GM12878 (cell line): Measurements from ENCODE around the gene MS4A6E. TPM values are rescaled to one million over a fixed set of nuclear protein-coding genes. Genes with fewer than 3 reads are reported as not detected.
A peak's percentile ranks its signal among the peaks of the same experiment; 100 is the strongest.

ENCODE experiments used
- ASH2L ChIP-seq: fragments of 300-600, 200-600 bp; sonication (generic); IDR thresholded peaks from 2 replicates; pipeline ENCODE4 v1.6.1; 2017; ENCODE audit warnings: low read depth, mild to moderate bottlenecking, borderline replicate concordance
- CBX5 ChIP-seq: sonication (generic); IDR thresholded peaks from 2 replicates; pipeline ENCODE4 v1.6.1; 2016; ENCODE audit warnings: low read depth, moderate library complexity, mild to moderate bottlenecking, inconsistent platforms
- E2F8 ChIP-seq: fragments of 450-650 bp; IDR thresholded peaks from 2 replicates; pipeline ENCODE4 v1.6.1; 2018; ENCODE audit warnings: mild to moderate bottlenecking, low read depth, moderate library complexity; ENCODE audit not compliant: partially characterized antibody
- EED ChIP-seq: sonication (generic); IDR thresholded peaks from 2 replicates; pipeline ENCODE4 v1.6.1; 2016; ENCODE audit warnings: antibody characterized with exemption, low read depth
- EGR1 ChIP-seq, 2 experiments: IDR thresholded peaks; 1 replicate in 1 of 2; 2 replicates in 1 of 2; pipeline ENCODE4 v1.6.1; 2011 to 2012; ENCODE audit warnings: low read depth in 2 of 2, low read length in 2 of 2, borderline replicate concordance in 1 of 2, mild to moderate bottlenecking in 1 of 2, moderate library complexity in 1 of 2
- IKZF1 ChIP-seq: fragments of 450-650 bp; conservative IDR thresholded peaks from 2 replicates; pipeline ENCODE4 v1.6.1; 2017; ENCODE audit warnings: antibody characterized with exemption, mild to moderate bottlenecking
- KLF5 ChIP-seq: fragments of 450-650 bp; IDR thresholded peaks from 2 replicates; pipeline ENCODE4 v1.6.1; 2014; ENCODE audit warnings: mild to moderate bottlenecking; ENCODE audit not compliant: partially characterized antibody
- MTA3 ChIP-seq: IDR thresholded peaks from 2 replicates; pipeline ENCODE4 v1.6.1; 2012; ENCODE audit warnings: low read length, inconsistent platforms, borderline replicate concordance
- NFYA ChIP-seq: IDR thresholded peaks from 2 replicates; pipeline ENCODE4 v1.6.1; 2011; ENCODE audit warnings: low read depth, mild to moderate bottlenecking, low read length, improper control_type of control experiment, borderline replicate concordance
- NKRF ChIP-seq: fragments of 450-650 bp; conservative IDR thresholded peaks from 2 replicates; pipeline ENCODE4 v1.6.1; 2017; ENCODE audit warnings: mild to moderate bottlenecking, moderate library complexity
- NR2F1 ChIP-seq: fragments of 450-650 bp; conservative IDR thresholded peaks from 2 replicates; pipeline ENCODE4 v1.6.1; 2017; ENCODE audit warnings: mild to moderate bottlenecking
- PRDM15 ChIP-seq: fragments of 450-650 bp; formaldehyde crosslinking; IDR thresholded peaks from 2 replicates; pipeline ENCODE4 v1.4.0; 2020; ENCODE audit warnings: mild to moderate bottlenecking, moderate library complexity
- RBBP5 ChIP-seq: fragments of 200-600 bp; sonication (generic); conservative IDR thresholded peaks from 2 replicates; pipeline ENCODE4 v1.6.1; 2016
- REST ChIP-seq: IDR thresholded peaks from 2 replicates; pipeline ENCODE4 v1.6.1; 2012; ENCODE audit warnings: mild to moderate bottlenecking, low read depth, low read length
- SREBF2 ChIP-seq: IDR thresholded peaks from 2 replicates; pipeline ENCODE4 v1.6.1; 2012; ENCODE audit warnings: mild to moderate bottlenecking, low read length
- STAT1 ChIP-seq: fragments of 450-650 bp; conservative IDR thresholded peaks from 2 replicates; pipeline ENCODE4 v1.6.1; 2014; ENCODE audit warnings: antibody characterized with exemption, mild to moderate bottlenecking
- WRNIP1 ChIP-seq: IDR thresholded peaks from 2 replicates; pipeline ENCODE4 v1.6.1; 2011; ENCODE audit warnings: low read depth, low read length, improper control_type of control experiment, borderline replicate concordance
- ZNF207 ChIP-seq: fragments of 450-650 bp; IDR thresholded peaks from 2 replicates; pipeline ENCODE4 v1.6.1; 2014; ENCODE audit warnings: antibody characterized with exemption, mild to moderate bottlenecking, borderline replicate concordance
- ZSCAN29 ChIP-seq: fragments of 450-650 bp; IDR thresholded peaks from 2 replicates; pipeline ENCODE4 v1.6.1; 2017; ENCODE audit warnings: mild to moderate bottlenecking, moderate library complexity
- polyA plus RNA-seq, 11 experiments: library from polyadenylated mRNA; depleted of rRNA in 4 of 11; unstranded in 6 of 11; stranded (reverse) in 5 of 11; fragments of >200 nt; fragmentation: Nextera tagmentation in 4 of 11; fragmentation: Illumina TruSeq in 1 of 11; extraction: Ambion mirVana in 4 of 11; extraction: Trizol in 1 of 11; gene quantifications; 1 replicate in 1 of 11; 2 replicates in 10 of 11; pipeline versions ENCODE4 v1.2.1 to v1.2.3, GENCODE V29; 2011 to 2016; ENCODE audit warnings: inconsistent platforms in 2 of 11, missing spikeins in 2 of 11, low read depth in 1 of 11
- total RNA-seq, 4 experiments: library from RNA; depleted of rRNA in 3 of 4; stranded (reverse); fragments of >200 nt in 3 of 4; fragmentation: Illumina TruSeq in 1 of 4; extraction: Trizol in 1 of 4; gene quantifications; 2 replicates each; pipeline versions ENCODE4 v1.2.1 to v1.2.3, GENCODE V29; 2013 to 2021

The MS4A6E gene
- total and polyA plus RNA-seq, 10 of the 15 experiments (the other 5 are each of a cell fraction or from before 2014, with no cell fraction given): 0.14 to 0.86 (median 0.47) TPM; not detected in 5

- no peak for TF ChIP-seq MTA3
- TF ChIP-seq REST: no peak
- no peak for TF ChIP-seq WRNIP1
- TF ChIP-seq EGR1 (IDR thresholded peaks at IDR 0.05; ENCODE audit: borderline replicate concordance in 1 of 2, low read depth in 2 of 2, low read length in 2 of 2): no peak
- no peak for TF ChIP-seq NKRF
- no peak for TF ChIP-seq STAT1
- no peak for TF ChIP-seq ASH2L
- no peak for TF ChIP-seq E2F8
- TF ChIP-seq ZNF207: no peak; the same call in 1 of the 2 replicates
- TF ChIP-seq RBBP5: no peak
- TF ChIP-seq NR2F1: peak; percentile 74
- TF ChIP-seq SREBF2: no peak
- TF ChIP-seq KLF5: no peak
- TF ChIP-seq CBX5: no peak
- TF ChIP-seq IKZF1: peak; percentile 97
- no peak for TF ChIP-seq ZSCAN29
- no peak for TF ChIP-seq PRDM15 (CRISPR knock-in tag)
- no peak for TF ChIP-seq NFYA
- TF ChIP-seq EED: peak; percentile 96
Observed at GRCh38 chr11:60310407-60310998, 16.6 kb upstream of the MS4A6E start (continued).
